ENCODE results near the gene PLEKHG4. TPM values are rescaled to one million over a fixed set of nuclear protein-coding genes. Genes with fewer than 3 reads are reported as not detected.

Gene PLEKHG4
- total RNA-seq, 1 experiment from 2014 or later: 38.5 TPM

DNA sequence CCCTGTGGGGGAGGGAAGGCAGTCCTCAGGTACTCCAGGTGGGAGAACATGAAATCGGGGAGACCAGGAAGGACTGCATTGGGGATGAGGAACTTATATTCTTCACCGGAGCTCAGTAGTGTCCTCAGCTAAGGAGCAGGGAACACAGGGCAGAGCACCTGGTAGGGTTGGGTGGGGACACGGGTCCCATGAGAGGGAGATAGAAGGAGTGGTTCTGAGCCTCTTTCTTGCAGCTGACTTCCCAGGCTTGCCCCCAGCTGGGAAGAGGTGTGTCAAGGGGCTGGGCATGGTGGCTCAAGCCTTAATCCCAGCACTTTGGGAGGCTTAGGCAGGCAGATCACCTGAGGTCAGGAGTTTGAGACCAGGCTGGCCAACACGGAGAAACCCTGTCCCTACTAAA lies 34.1 kb upstream of the PLEKHG4 start (continued):
- TF ChIP-seq, protein P1, sequence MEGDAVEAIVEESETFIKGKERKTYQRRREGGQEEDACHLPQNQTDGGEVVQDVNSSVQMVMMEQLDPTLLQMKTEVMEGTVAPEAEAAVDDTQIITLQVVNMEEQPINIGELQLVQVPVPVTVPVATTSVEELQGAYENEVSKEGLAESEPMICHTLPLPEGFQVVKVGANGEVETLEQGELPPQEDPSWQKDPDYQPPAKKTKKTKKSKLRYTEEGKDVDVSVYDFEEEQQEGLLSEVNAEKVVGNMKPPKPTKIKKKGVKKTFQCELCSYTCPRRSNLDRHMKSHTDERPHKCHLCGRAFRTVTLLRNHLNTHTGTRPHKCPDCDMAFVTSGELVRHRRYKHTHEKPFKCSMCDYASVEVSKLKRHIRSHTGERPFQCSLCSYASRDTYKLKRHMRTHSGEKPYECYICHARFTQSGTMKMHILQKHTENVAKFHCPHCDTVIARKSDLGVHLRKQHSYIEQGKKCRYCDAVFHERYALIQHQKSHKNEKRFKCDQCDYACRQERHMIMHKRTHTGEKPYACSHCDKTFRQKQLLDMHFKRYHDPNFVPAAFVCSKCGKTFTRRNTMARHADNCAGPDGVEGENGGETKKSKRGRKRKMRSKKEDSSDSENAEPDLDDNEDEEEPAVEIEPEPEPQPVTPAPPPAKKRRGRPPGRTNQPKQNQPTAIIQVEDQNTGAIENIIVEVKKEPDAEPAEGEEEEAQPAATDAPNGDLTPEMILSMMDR (IDR thresholded peaks at IDR 0.05 in 2 of 3, conservative IDR thresholded peaks at IDR 0.05 in 1 of 3; ENCODE audit: borderline replicate concordance in 1 of 3, insufficient read depth in 1 of 3, low read depth in 2 of 3, low read length in 2 of 3): no peak
- TF ChIP-seq YY1 (IDR thresholded peaks at IDR 0.05; ENCODE audit: extremely low read depth, insufficient replicate concordance, low read depth, low read length): no peak
- TF ChIP-seq CBX3 (IDR thresholded peaks at IDR 0.05; ENCODE audit: low read depth): no peak
- TF ChIP-seq EZH2phosphoT487 (IDR thresholded peaks at IDR 0.05; ENCODE audit: borderline replicate concordance): no peak
- TF ChIP-seq, protein P2, sequence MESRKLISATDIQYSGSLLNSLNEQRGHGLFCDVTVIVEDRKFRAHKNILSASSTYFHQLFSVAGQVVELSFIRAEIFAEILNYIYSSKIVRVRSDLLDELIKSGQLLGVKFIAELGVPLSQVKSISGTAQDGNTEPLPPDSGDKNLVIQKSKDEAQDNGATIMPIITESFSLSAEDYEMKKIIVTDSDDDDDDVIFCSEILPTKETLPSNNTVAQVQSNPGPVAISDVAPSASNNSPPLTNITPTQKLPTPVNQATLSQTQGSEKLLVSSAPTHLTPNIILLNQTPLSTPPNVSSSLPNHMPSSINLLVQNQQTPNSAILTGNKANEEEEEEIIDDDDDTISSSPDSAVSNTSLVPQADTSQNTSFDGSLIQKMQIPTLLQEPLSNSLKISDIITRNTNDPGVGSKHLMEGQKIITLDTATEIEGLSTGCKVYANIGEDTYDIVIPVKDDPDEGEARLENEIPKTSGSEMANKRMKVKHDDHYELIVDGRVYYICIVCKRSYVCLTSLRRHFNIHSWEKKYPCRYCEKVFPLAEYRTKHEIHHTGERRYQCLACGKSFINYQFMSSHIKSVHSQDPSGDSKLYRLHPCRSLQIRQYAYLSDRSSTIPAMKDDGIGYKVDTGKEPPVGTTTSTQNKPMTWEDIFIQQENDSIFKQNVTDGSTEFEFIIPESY (IDR thresholded peaks at IDR 0.05; ENCODE audit: extremely low read depth, insufficient replicate concordance, low read length): no peak

DNA sequence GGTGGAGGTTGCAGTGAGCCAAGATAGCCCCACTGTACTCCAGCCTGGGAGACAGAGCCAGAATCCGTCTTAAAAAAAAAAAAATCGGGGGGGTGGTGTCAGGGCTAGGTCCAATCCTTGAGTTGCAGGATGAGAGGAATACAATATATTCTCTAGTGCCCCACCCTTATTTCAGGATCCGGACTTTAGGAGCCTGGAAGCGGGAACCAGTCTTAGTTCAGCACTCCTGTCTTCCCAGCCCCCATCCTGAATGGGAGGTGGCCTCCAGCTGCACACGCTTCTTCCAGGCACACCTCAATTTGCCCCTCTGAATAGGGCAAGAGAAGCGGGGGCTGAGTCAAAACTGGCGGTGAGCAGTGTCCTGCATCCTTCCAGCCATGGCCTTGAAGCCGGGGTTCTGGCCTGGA lies 33.7 kb upstream of the PLEKHG4 start:
- ChIA-PET POLR2A (interaction anchor here (1.0 to 2.7 kb wide), 5 partner anchors 9 to 47 kb away, joined by 3 to 13 read pairs (median 7); partner anchors contain the start of genes ELMO3 and TMEM208), RAD21 (ENCODE audit: low non-redundant PET in 1 of 2, low total read pairs in 2 of 2, uncharacterized antibody in 2 of 2, unreplicated experiment in 2 of 2) (interaction anchor here in 1 of 2 experiments (0.7 kb wide), 1 partner anchor 92 kb away, joined by 4 read pairs; no protein-coding TSS in a partner anchor), CTCF (interaction anchor here (0.6 to 2.6 kb wide), 9 partner anchors 9 to 284 kb away, joined by 3 to 13 read pairs (median 4); partner anchors contain the start of genes CES3, ELMO3, NOL3 and TMEM208)
- Histone ChIP-seq H3K27me3 (ENCODE audit: insufficient read depth, low read length) (no peaks in the 10 kb centered on the region), H3K36me3 (ENCODE audit: control insufficient read depth in 1 of 2, insufficient read depth in 2 of 2, low read length in 2 of 2) (no peaks in the 10 kb centered on the region), H3K27ac (ENCODE audit: low read depth, low read length) (peak overlapping the region; percentile 92), H3K4me1 (ENCODE audit: control insufficient read depth in 1 of 2, insufficient read depth in 2 of 2, low read length in 2 of 2) (peaks cover 51 to 81% of the 10 kb centered on the region in 2 experiments), H3K4me3 (replicated peaks in 1 of 2; ENCODE audit: low read depth in 1 of 2, low read length in 2 of 2) (peak overlapping the region; percentile 71 to 92), H3K4me2 (ENCODE audit: low read length) (peak overlapping the region; percentile 94), H3K79me2 (ENCODE audit: insufficient read depth, low read length) (peaks cover 52% of the 10 kb centered on the region), H3K9ac (ENCODE audit: low read length) (peak overlapping the region; percentile 87), H3K9me2 (ENCODE audit: insufficient read depth) (no peaks in the 10 kb centered on the region), H2AFZ (ENCODE audit: low read depth, low read length, poor library complexity, severe bottlenecking) (no peak overlapping the region), H3K9me3 (ENCODE audit: control insufficient read depth in 1 of 2, insufficient read depth in 1 of 2, low read depth in 1 of 2, low read length in 2 of 2) (no peaks in the 10 kb centered on the region), H4K20me1 (ENCODE audit: insufficient read depth) (no peaks in the 10 kb centered on the region)
- BruUV-seq (replicated peaks): no TSS peak
- ATAC-seq (no peak), DNase-seq (ENCODE audit: low read depth, low spot score) (no peak)
- intact Hi-C loops (cut with micrococcal nuclease): loop anchor here (2.0 to 5.0 kb wide), 2 partner anchors 31 to 172 kb away; partner anchors contain the start of gene ZDHHC1
- TF ChIP-seq ZFX (IDR thresholded peaks at IDR 0.05) (no peak), POLR2AphosphoS5 (IDR thresholded peaks at IDR 0.05; ENCODE audit: low read depth, low read length) (no peak; the same call in 1 of the 2 replicates), CEBPB (IDR thresholded peaks at IDR 0.05; ENCODE audit: low read depth) (no peak), YY1 (IDR thresholded peaks at IDR 0.05; ENCODE audit: extremely low read depth, insufficient replicate concordance, low read depth, low read length) (no peak), EZH2 (IDR thresholded peaks at IDR 0.05) (no peak), EGR1 (IDR thresholded peaks at IDR 0.05; ENCODE audit: low read depth) (no peak), POLR2A (IDR thresholded peaks at IDR 0.05; ENCODE audit: borderline replicate concordance, extremely low read depth, insufficient read depth, insufficient read length) (no peak), SIN3A (IDR thresholded peaks at IDR 0.05; ENCODE audit: low read depth) (no peak), CBX3 (IDR thresholded peaks at IDR 0.05; ENCODE audit: low read depth) (no peak), JUND (IDR thresholded peaks at IDR 0.05) (no peak)
- TF ChIP-seq, protein P3, sequence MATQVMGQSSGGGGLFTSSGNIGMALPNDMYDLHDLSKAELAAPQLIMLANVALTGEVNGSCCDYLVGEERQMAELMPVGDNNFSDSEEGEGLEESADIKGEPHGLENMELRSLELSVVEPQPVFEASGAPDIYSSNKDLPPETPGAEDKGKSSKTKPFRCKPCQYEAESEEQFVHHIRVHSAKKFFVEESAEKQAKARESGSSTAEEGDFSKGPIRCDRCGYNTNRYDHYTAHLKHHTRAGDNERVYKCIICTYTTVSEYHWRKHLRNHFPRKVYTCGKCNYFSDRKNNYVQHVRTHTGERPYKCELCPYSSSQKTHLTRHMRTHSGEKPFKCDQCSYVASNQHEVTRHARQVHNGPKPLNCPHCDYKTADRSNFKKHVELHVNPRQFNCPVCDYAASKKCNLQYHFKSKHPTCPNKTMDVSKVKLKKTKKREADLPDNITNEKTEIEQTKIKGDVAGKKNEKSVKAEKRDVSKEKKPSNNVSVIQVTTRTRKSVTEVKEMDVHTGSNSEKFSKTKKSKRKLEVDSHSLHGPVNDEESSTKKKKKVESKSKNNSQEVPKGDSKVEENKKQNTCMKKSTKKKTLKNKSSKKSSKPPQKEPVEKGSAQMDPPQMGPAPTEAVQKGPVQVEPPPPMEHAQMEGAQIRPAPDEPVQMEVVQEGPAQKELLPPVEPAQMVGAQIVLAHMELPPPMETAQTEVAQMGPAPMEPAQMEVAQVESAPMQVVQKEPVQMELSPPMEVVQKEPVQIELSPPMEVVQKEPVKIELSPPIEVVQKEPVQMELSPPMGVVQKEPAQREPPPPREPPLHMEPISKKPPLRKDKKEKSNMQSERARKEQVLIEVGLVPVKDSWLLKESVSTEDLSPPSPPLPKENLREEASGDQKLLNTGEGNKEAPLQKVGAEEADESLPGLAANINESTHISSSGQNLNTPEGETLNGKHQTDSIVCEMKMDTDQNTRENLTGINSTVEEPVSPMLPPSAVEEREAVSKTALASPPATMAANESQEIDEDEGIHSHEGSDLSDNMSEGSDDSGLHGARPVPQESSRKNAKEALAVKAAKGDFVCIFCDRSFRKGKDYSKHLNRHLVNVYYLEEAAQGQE (IDR thresholded peaks at IDR 0.05; ENCODE audit: low read depth): no peak
- TF ChIP-seq, protein P4, sequence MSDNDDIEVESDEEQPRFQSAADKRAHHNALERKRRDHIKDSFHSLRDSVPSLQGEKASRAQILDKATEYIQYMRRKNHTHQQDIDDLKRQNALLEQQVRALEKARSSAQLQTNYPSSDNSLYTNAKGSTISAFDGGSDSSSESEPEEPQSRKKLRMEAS (IDR thresholded peaks at IDR 0.05): no peak

Measured in HCT116 (cell line).